AG09319 (cell line): ENCODE results near the gene PPIC.

ENCODE experiments used
- DNase-seq: peaks from one replicate; pipeline ENCODE4 v3.0.0-alpha.2; 2010; ENCODE audit warnings: low read depth; ENCODE audit errors: extremely low read depth
- CTCF ChIP-seq: IDR thresholded peaks from 2 replicates; pipeline ENCODE4 v1.5.1; 2011; ENCODE audit warnings: low read depth, mild to moderate bottlenecking, inconsistent platforms, low read length, moderate library complexity

The PPIC gene

GRCh38 chr5:122996091-122996490 is 40.4 kb downstream of the PPIC start:
- TF ChIP-seq CTCF: no peak
- no peak for DNase-seq

- no peak for TF ChIP-seq CTCF
- no peak for DNase-seq
Measured at GRCh38 chr5:122985954-122986721, 50.4 kb downstream of the PPIC start.

GRCh38 chr5:122985006-122985700 is 51.4 kb downstream of the PPIC start:
- no peak for TF ChIP-seq CTCF
- no peak for DNase-seq

- no peak for TF ChIP-seq CTCF
- DNase-seq: no peak
Measured at GRCh38 chr5:122984425-122984824, 52.1 kb downstream of the PPIC start.

- DNase-seq: no peak
- no peak for TF ChIP-seq CTCF
Measured at GRCh38 chr5:122982376-122982775, 54.1 kb downstream of the PPIC start.

GRCh38 chr5:122981846-122982245 is 54.7 kb downstream of the PPIC start:
- no peak for TF ChIP-seq CTCF
- no peak for DNase-seq

GRCh38 chr5:122978644-122979297 is 57.8 kb downstream of the PPIC start:
- no peak for TF ChIP-seq CTCF
- no peak for DNase-seq
